K562 (cell line): Measurements from ENCODE around the gene MGAT4B. TPM values are rescaled to one million over a fixed set of nuclear protein-coding genes. Genes with fewer than 3 reads are reported as not detected.

ENCODE experiments used
- CBFA2T3 ChIP-seq: fragments of 450-650 bp; IDR thresholded peaks from 2 replicates; pipeline ENCODE4 v1.6.1; 2017
- CLOCK ChIP-seq: fragments of 250-450 bp; sonication (Bioruptor Pico); IDR thresholded peaks from 2 replicates; pipeline ENCODE4 v1.4.0; 2020; ENCODE audit warnings: mild to moderate bottlenecking, moderate library complexity, borderline replicate concordance
- E2F3 ChIP-seq: fragments of 250-450 bp; sonication (Bioruptor Pico); IDR thresholded peaks from 2 replicates; pipeline ENCODE4 v1.4.0; 2020; ENCODE audit warnings: mild to moderate bottlenecking
- HSF4 ChIP-seq: fragments of 250-450 bp; sonication (Bioruptor Pico); IDR thresholded peaks from 2 replicates; pipeline ENCODE4 v2.1.2; 2022; ENCODE audit warnings: mild to moderate bottlenecking, moderate library complexity, borderline replicate concordance
- MYNN ChIP-seq, 2 experiments: sonication (generic); formaldehyde crosslinking in 1 of 2; IDR thresholded peaks; 2 replicates each; pipeline versions ENCODE4 v1.5.0 to v1.6.1; 2016 to 2020; ENCODE audit warnings: antibody characterized with exemption in 1 of 2, missing genetic modification reagents in 1 of 2
- SMARCB1 ChIP-seq: IDR thresholded peaks from 2 replicates; pipeline ENCODE4 v1.6.1; 2011; ENCODE audit warnings: improper control_type of control experiment, low read depth; ENCODE audit not compliant: insufficient read length
- USF1 ChIP-seq: sonication (generic); formaldehyde crosslinking; IDR thresholded peaks from 2 replicates; pipeline ENCODE4 v1.9.0; 2022; ENCODE audit warnings: mild to moderate bottlenecking, missing genetic modification reagents
- ZBTB33 ChIP-seq: sonication (generic); formaldehyde crosslinking; IDR thresholded peaks from 2 replicates; pipeline ENCODE4 v1.8.1; 2023; ENCODE audit warnings: mild to moderate bottlenecking, missing genetic modification reagents
- ZEB2 ChIP-seq: fragments of 450-650 bp; IDR thresholded peaks from 2 replicates; pipeline ENCODE4 v1.6.1; 2016
- ZNF143 ChIP-seq: sonication (generic); formaldehyde crosslinking; IDR thresholded peaks from 2 replicates; pipeline ENCODE4 v1.9.0; 2022; ENCODE audit warnings: mild to moderate bottlenecking, missing genetic modification reagents
- ZNF407 ChIP-seq: fragments of 450-650 bp; IDR thresholded peaks from 2 replicates; pipeline ENCODE4 v1.6.1; 2016; ENCODE audit warnings: low read depth
- polyA plus RNA-seq, 8 experiments: library from polyadenylated mRNA; depleted of rRNA in 4 of 8; stranded (reverse) in 5 of 8; unstranded in 3 of 8; fragments of >200 nt; fragmentation: Nextera tagmentation in 2 of 8; fragmentation: Illumina TruSeq in 1 of 8; extraction: Ambion mirVana in 2 of 8; extraction: Trizol in 1 of 8; gene quantifications; 2 replicates each; pipeline versions ENCODE4 v1.2.1 to v1.2.3, GENCODE V29; 2011 to 2014; ENCODE audit warnings: inconsistent platforms in 1 of 8, missing spikeins in 1 of 8
- total RNA-seq, 7 experiments: library from RNA; depleted of rRNA in 6 of 7; stranded (reverse); fragments of >200 nt in 6 of 7; fragmentation: Illumina TruSeq in 2 of 7; extraction: Trizol in 2 of 7; gene quantifications; 2 replicates each; pipeline versions ENCODE4 v1.2.1 to v1.2.3, GENCODE V29; 2011 to 2021; ENCODE audit warnings: low replicate concordance in 1 of 7

MGAT4B gene
- total and polyA plus RNA-seq, 9 of the 15 experiments (the other 6 are each of a cell fraction or from before 2014, with no cell fraction given) = 0.34 to 133 (median 75.4) TPM

- no peak for TF ChIP-seq ZNF407
- peak; percentile 31; the same call in 1 of the 2 replicates for TF ChIP-seq USF1 (CRISPR knock-in tag)
- 0 out of 2 replicates have a peak, but pooled peaks have one; percentile 79 for TF ChIP-seq ZEB2
- TF ChIP-seq ZNF143 (CRISPR knock-in tag) = no peak
- no peak for TF ChIP-seq SMARCB1
- TF ChIP-seq ZBTB33 (CRISPR knock-in tag) = no peak
- TF ChIP-seq CLOCK (CRISPR knock-in tag) = no peak
- no peak for TF ChIP-seq MYNN (IDR thresholded peaks at IDR 0.05)
- TF ChIP-seq MYNN (CRISPR knock-in tag; IDR thresholded peaks at IDR 0.05) = no peak
- TF ChIP-seq E2F3 = no peak
- peak; percentile 76 for TF ChIP-seq CBFA2T3
- TF ChIP-seq HSF4 (CRISPR knock-in tag) = no peak
Observed at GRCh38 chr5:179766021-179766725, 40.5 kb downstream of the MGAT4B start (continued).
